Calu3 (cell line): Measurements from ENCODE around the gene ITGB4. TPM values are rescaled to one million over a fixed set of nuclear protein-coding genes. Genes with fewer than 3 reads are reported as not detected.

Experiments used
- BruUV-seq: library from RNA; stranded (reverse); fragments of 400-500 nt; replicated peaks from 2 replicates; lab custom pipeline; 2021; lab: Mats Ljungman, UMichigan
- CTCF ChIA-PET: fragments of 300-600 bp; sonication (Branson Sonifier 250); formaldehyde crosslinking; loops from one replicate; lab custom pipeline; 2022; ENCODE audit warnings: antibody characterized with exemption; lab: Charles Lee
- DNase-seq: peaks from one replicate; pipeline ENCODE4 v3.0.0; 2022
- H3K27ac Mint-ChIP-seq: one replicate; pipeline ENCODE4 v1.8.0; 2022; ENCODE audit warnings: mixed read lengths; ENCODE audit not compliant: unreplicated experiment
- H3K27me3 Mint-ChIP-seq: one replicate; pipeline ENCODE4 v1.8.0; 2022; ENCODE audit warnings: mixed read lengths; ENCODE audit not compliant: unreplicated experiment
- H3K36me3 Mint-ChIP-seq: one replicate; pipeline ENCODE4 v1.8.0; 2022; ENCODE audit warnings: mild to moderate bottlenecking, moderate library complexity, mixed read lengths; ENCODE audit not compliant: insufficient read depth, unreplicated experiment
- H3K4me1 Mint-ChIP-seq: one replicate; pipeline ENCODE4 v1.8.0; 2022; ENCODE audit warnings: mild to moderate bottlenecking, low read depth, mixed read lengths; ENCODE audit not compliant: unreplicated experiment
- H3K4me3 Mint-ChIP-seq: one replicate; pipeline ENCODE4 v1.8.0; 2022; ENCODE audit warnings: mild to moderate bottlenecking, low read depth, moderate library complexity, mixed read lengths; ENCODE audit not compliant: unreplicated experiment
- H3K9me3 Mint-ChIP-seq: one replicate; pipeline ENCODE4 v1.8.0; 2022; ENCODE audit warnings: low read depth, mixed read lengths; ENCODE audit not compliant: unreplicated experiment
- intact Hi-C: fragments of 100-400 bp; cut with micrococcal nuclease; formaldehyde crosslinking; loops from one replicate; pipeline ENCODE4 v1.10.0; 2022; ENCODE audit not compliant: unreplicated experiment
- microRNA-seq: library from miRNA; unstranded; fragments of <30 nt; microRNA quantifications from one replicate; pipeline ENCODE4 v1.2.0, GENCODE V29; 2022
- total RNA-seq: library from RNA; stranded (reverse); gene quantifications from 2 replicates; pipeline ENCODE4 v1.2.3, GENCODE V29; 2022
- TF ChIP-seq, protein P1 (sequence below): fragments of 200-600 bp; IDR thresholded peaks from one replicate; pipeline ENCODE4 v1.8.0; 2022; ENCODE audit warnings: antibody characterized with exemption; ENCODE audit not compliant: unreplicated experiment

Gene ITGB4
- total RNA-seq, 1 experiment from 2014 or later, result 253 TPM

DNA sequence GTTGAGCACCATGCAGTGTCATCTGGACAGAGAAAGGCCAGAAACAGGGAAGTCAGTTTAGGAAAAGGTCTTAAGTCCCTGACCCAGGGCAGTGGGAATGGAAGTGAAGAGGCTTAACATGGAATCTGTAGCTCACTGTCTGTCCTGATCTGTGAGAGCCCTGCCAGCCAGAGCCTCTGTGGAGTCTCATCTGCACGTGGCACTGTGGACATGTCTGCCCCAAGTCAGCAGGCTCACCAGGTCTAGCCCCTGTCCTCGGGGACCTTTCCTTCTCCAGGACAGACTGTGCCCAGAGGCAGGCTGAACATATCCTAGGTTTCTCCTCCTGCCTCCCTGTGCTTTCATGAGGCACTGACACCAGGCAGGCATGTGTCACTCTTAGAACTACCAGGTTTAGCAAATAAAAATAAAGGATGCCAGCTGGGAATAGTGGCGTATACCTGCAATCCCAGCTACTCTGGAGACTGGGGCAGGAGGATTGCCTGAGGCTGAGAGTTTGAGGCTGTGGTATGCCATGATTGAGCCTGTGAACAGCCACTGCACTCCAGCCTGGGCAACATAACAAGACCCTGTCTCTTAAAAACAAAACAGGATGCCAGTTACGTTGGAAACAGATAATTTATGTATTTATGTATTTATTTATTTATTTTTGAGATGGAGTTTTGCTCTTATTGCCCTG lies 85.7 kb downstream of the ITGB4 start:
- Mint-ChIP-seq H3K27ac (no peak overlapping the region), H3K9me3 (no peaks in the 10 kb centered on the region), H3K27me3 (no peaks in the 10 kb centered on the region), H3K36me3 (peaks cover 5% of the 10 kb centered on the region), H3K4me3 (no peak overlapping the region), H3K4me1 (no peaks in the 10 kb centered on the region)
- no peak for DNase-seq
- intact Hi-C loops, result no loop called here
- CTCF ChIA-PET, result no interaction called here
- TF ChIP-seq, protein P1, sequence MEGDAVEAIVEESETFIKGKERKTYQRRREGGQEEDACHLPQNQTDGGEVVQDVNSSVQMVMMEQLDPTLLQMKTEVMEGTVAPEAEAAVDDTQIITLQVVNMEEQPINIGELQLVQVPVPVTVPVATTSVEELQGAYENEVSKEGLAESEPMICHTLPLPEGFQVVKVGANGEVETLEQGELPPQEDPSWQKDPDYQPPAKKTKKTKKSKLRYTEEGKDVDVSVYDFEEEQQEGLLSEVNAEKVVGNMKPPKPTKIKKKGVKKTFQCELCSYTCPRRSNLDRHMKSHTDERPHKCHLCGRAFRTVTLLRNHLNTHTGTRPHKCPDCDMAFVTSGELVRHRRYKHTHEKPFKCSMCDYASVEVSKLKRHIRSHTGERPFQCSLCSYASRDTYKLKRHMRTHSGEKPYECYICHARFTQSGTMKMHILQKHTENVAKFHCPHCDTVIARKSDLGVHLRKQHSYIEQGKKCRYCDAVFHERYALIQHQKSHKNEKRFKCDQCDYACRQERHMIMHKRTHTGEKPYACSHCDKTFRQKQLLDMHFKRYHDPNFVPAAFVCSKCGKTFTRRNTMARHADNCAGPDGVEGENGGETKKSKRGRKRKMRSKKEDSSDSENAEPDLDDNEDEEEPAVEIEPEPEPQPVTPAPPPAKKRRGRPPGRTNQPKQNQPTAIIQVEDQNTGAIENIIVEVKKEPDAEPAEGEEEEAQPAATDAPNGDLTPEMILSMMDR, result no peak
- no TSS peak for BruUV-seq

Small RNA genes within 50 kb of the gene (microRNA-seq; reads per million reads assigned to microRNA genes)
- gene MIR4738, result not detected

Other genes starting within 250 kb of the ITGB4 start
- 30.0 and 30.4 TPM in 2 replicates for gene CASKIN2, start 205.9 kb upstream of the ITGB4 start, total RNA-seq
- gene TSEN54, start 204.9 kb upstream of the ITGB4 start, total RNA-seq, result 52.1 and 55.4 TPM in 2 replicates
- 208 and 251 TPM in 2 replicates for gene LLGL2, start 195.8 kb upstream of the ITGB4 start, total RNA-seq
- 58.4 and 78.6 TPM in 2 replicates for gene MYO15B, start 133.7 kb upstream of the ITGB4 start, total RNA-seq
- 1.9 and 3.5 TPM in 2 replicates for gene SMIM5, start 88.0 kb upstream of the ITGB4 start, total RNA-seq
- gene RECQL5, start 54.3 kb upstream of the ITGB4 start, total RNA-seq, result 71.3 and 87.3 TPM in 2 replicates
- gene SAP30BP, start 54.1 kb upstream of the ITGB4 start, total RNA-seq, result 96.4 and 98.4 TPM in 2 replicates
- 20.4 and 20.5 TPM in 2 replicates for gene GALK1, start 43.7 kb downstream of the ITGB4 start, total RNA-seq
- 26.0 and 29.7 TPM in 2 replicates for gene UNK, start 63.3 kb downstream of the ITGB4 start, total RNA-seq
- 103 and 104 TPM in 2 replicates for gene UNC13D, start 122.9 kb downstream of the ITGB4 start, total RNA-seq
- gene WBP2, start 133.9 kb downstream of the ITGB4 start, total RNA-seq, result 126 and 133 TPM in 2 replicates
- gene TRIM47, start 157.1 kb downstream of the ITGB4 start, total RNA-seq, result 51.2 and 54.1 TPM in 2 replicates
- gene TRIM65, start 175.5 kb downstream of the ITGB4 start, total RNA-seq, result 15.4 and 18.9 TPM in 2 replicates
- gene MRPL38, start 183.4 kb downstream of the ITGB4 start, total RNA-seq, result 112 and 130 TPM in 2 replicates
- 32.6 and 33.6 TPM in 2 replicates for gene FBF1, start 219.6 kb downstream of the ITGB4 start, total RNA-seq